ENCODE measurements around the gene IL19. TPM values are rescaled to one million over a fixed set of nuclear protein-coding genes. Genes with fewer than 3 reads are reported as not detected.

IL19 gene
- total and polyA plus RNA-seq, 4 donors = 0.10 to 0.68 (median 0.12) TPM; not detected in 1

- H3K36me3 ChIP-seq (ENCODE audit: control insufficient read depth in 4 of 4, insufficient read depth in 4 of 4, low read length in 4 of 4) = no peaks in the 10 kb centered on the region
- peaks cover 0 to 2% (median 0%) of the 10 kb centered on the region in 3 donors for H3K27me3 ChIP-seq (ENCODE audit: control insufficient read depth in 3 of 3, insufficient read depth in 3 of 3, low read length in 2 of 3)
- peaks cover 0 to 4% (median 0%) of the 10 kb centered on the region in 5 donors for H3K4me1 ChIP-seq (ENCODE audit: control insufficient read depth in 5 of 5, insufficient read depth in 5 of 5, low read length in 5 of 5)
- H3K9ac ChIP-seq (ENCODE audit: insufficient read depth in 1 of 2, low read length in 2 of 2) = no peak overlapping the region
- H3K27ac ChIP-seq (ENCODE audit: low read depth in 1 of 2, low read length in 1 of 2) = no peak overlapping the region
- TF ChIP-seq CTCF (IDR thresholded peaks at IDR 0.05; ENCODE audit: control extremely low read depth, extremely low read depth) = no peak
- DNase-seq = no peak
- WGBS, 2 donors = 80 to 92% methylated on average over 7 of the region's 7 CpGs
- no peak for ATAC-seq (ENCODE audit: insufficient read depth, low FRiP score)
- peaks cover 0 to under 1% (median 0%) of the 10 kb centered on the region in 4 donors for H3K9me3 ChIP-seq (ENCODE audit: control insufficient read depth in 4 of 4, insufficient read depth in 3 of 4, low read length in 3 of 4)
- H3K4me3 ChIP-seq = no peak overlapping the region
These were observed 12.9 kb downstream of the IL19 start for GRCh38 chr1:206783506-206783905.

DNA sequence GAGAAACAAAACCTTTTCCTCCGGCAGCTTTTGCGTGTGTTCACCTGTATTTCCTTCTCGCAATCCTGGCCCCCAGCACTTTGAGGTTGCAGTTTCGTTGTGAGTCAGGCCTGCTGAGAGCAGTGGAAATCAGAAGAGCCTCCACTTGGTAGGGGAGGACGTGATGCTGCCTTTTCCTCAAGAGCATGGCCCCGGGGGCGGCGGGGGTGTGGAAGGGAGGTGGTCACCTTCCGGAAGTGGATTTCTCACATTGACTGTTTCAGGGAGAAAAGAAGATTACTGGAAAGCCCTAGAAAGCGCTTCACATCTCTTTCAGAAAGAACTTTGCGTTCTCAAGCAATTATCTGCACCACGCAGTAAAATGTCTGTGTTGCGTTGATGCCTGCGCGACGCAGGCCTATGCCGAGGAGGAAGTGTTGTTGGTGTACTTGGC lies 13.9 kb downstream of the IL19 start:
- no peak for DNase-seq
- H3K27me3 ChIP-seq (ENCODE audit: control insufficient read depth in 3 of 3, insufficient read depth in 3 of 3, low read length in 2 of 3) = peaks cover 0 to 2% (median 0%) of the 10 kb centered on the region in 3 donors
- peaks cover 0 to 4% (median 0%) of the 10 kb centered on the region in 5 donors for H3K4me1 ChIP-seq (ENCODE audit: control insufficient read depth in 5 of 5, insufficient read depth in 5 of 5, low read length in 5 of 5)
- no peak for ATAC-seq (ENCODE audit: insufficient read depth, low FRiP score)
- TF ChIP-seq CTCF (IDR thresholded peaks at IDR 0.05; ENCODE audit: control extremely low read depth, extremely low read depth) = no peak
- H3K36me3 ChIP-seq (ENCODE audit: control insufficient read depth in 4 of 4, insufficient read depth in 4 of 4, low read length in 4 of 4) = no peaks in the 10 kb centered on the region
- peaks cover 0 to 2% (median 0%) of the 10 kb centered on the region in 4 donors for H3K9me3 ChIP-seq (ENCODE audit: control insufficient read depth in 4 of 4, insufficient read depth in 3 of 4, low read length in 3 of 4)
- H3K9ac ChIP-seq (ENCODE audit: insufficient read depth in 1 of 2, low read length in 2 of 2) = no peak overlapping the region
- no peak overlapping the region for H3K27ac ChIP-seq (ENCODE audit: low read depth in 1 of 2, low read length in 1 of 2)
- no peak overlapping the region for H3K4me3 ChIP-seq
- 88 to 89% methylated on average over 17 of the region's 17 CpGs for WGBS, 2 donors

GRCh38 chr1:206785182-206785765 lies 14.7 kb downstream of the IL19 start:
- Histone ChIP-seq H3K27me3 (ENCODE audit: control insufficient read depth in 3 of 3, insufficient read depth in 3 of 3, low read length in 2 of 3) (peaks cover 0 to 2% (median 0%) of the 10 kb centered on the region in 3 donors), H3K27ac (ENCODE audit: low read depth in 1 of 2, low read length in 1 of 2) (no peak overlapping the region), H3K9ac (ENCODE audit: insufficient read depth in 1 of 2, low read length in 2 of 2) (no peak overlapping the region), H3K9me3 (ENCODE audit: control insufficient read depth in 4 of 4, insufficient read depth in 3 of 4, low read length in 3 of 4) (peaks cover 0 to 2% (median 0%) of the 10 kb centered on the region in 4 donors), H3K4me1 (ENCODE audit: control insufficient read depth in 5 of 5, insufficient read depth in 5 of 5, low read length in 5 of 5) (peaks cover 0 to 4% (median 0%) of the 10 kb centered on the region in 5 donors), H3K4me3 (no peak overlapping the region), H3K36me3 (ENCODE audit: control insufficient read depth in 4 of 4, insufficient read depth in 4 of 4, low read length in 4 of 4) (no peaks in the 10 kb centered on the region)
- no peak for TF ChIP-seq CTCF (IDR thresholded peaks at IDR 0.05; ENCODE audit: control extremely low read depth, extremely low read depth)
- DNase-seq (no peak), ATAC-seq (ENCODE audit: insufficient read depth, low FRiP score) (no peak)
- WGBS, 2 donors = 70 to 73% methylated on average over 4 of the region's 4 CpGs

Measured in lung (tissue), 12 donors.